Lower lobe of right lung (tissue), 2 donors: Measurements from ENCODE around the gene PLXNA4. TPM values are rescaled to one million over a fixed set of nuclear protein-coding genes. Genes with fewer than 3 reads are reported as not detected.
"Not testable (repeated sequence)": the region's sequence is repeated elsewhere in the genome, so short reads cannot be mapped to it uniquely, and the experiment has no call there.

Experiments used
- ATAC-seq, 2 donors: fragments of 200-7000 bp; cut with Tn5 transposase; one replicate each; pipeline ENCODE4 v1.9.1; 2020 to 2022; ENCODE audit warnings: mild to moderate bottlenecking in 2 of 2, moderate library complexity in 2 of 2
- DNase-seq: peaks from one replicate; pipeline ENCODE4 v3.0.0-alpha.2; 2020
- H3K27ac ChIP-seq: fragments of 200-600 bp; one replicate; pipeline ENCODE4 v1.8.0; 2022
- H3K27me3 ChIP-seq: fragments of 200-600 bp; one replicate; pipeline ENCODE4 v1.8.0; 2022; ENCODE audit warnings: low read depth
- H3K36me3 ChIP-seq: fragments of 200-600 bp; one replicate; pipeline ENCODE4 v1.8.0; 2022; ENCODE audit warnings: mild to moderate bottlenecking
- H3K4me1 ChIP-seq: fragments of 200-600 bp; one replicate; pipeline ENCODE4 v1.8.0; 2022
- H3K4me3 ChIP-seq: fragments of 200-600 bp; one replicate; pipeline ENCODE4 v1.8.0; 2022; ENCODE audit warnings: mild to moderate bottlenecking
- H3K9me3 ChIP-seq: fragments of 200-600 bp; one replicate; pipeline ENCODE4 v1.8.0; 2022
- intact Hi-C: fragments of 100-400 bp; cut with DNase I; formaldehyde crosslinking; loops from one replicate; pipeline ENCODE4 v1.11.0; 2022
- total RNA-seq: library from RNA; stranded (reverse); fragmentation: NEBNext Ultra II Directional; extraction: Animal tissue kit (Norgen Biotek cat#: 25700); gene quantifications from one replicate; pipeline ENCODE4 v1.2.1, GENCODE V29; 2021
- TF ChIP-seq, protein P1 (sequence below): fragments of 200-600 bp; IDR thresholded peaks from one replicate; pipeline ENCODE4 v1.8.0; 2022; ENCODE audit warnings: antibody characterized with exemption, mild to moderate bottlenecking
- donor health status: DM: no; HTN: yes; CAD: no; lungs with severe emphysema.

PLXNA4 gene
- total RNA-seq, 1 donor from 2014 or later, result 4.3 TPM

DNA sequence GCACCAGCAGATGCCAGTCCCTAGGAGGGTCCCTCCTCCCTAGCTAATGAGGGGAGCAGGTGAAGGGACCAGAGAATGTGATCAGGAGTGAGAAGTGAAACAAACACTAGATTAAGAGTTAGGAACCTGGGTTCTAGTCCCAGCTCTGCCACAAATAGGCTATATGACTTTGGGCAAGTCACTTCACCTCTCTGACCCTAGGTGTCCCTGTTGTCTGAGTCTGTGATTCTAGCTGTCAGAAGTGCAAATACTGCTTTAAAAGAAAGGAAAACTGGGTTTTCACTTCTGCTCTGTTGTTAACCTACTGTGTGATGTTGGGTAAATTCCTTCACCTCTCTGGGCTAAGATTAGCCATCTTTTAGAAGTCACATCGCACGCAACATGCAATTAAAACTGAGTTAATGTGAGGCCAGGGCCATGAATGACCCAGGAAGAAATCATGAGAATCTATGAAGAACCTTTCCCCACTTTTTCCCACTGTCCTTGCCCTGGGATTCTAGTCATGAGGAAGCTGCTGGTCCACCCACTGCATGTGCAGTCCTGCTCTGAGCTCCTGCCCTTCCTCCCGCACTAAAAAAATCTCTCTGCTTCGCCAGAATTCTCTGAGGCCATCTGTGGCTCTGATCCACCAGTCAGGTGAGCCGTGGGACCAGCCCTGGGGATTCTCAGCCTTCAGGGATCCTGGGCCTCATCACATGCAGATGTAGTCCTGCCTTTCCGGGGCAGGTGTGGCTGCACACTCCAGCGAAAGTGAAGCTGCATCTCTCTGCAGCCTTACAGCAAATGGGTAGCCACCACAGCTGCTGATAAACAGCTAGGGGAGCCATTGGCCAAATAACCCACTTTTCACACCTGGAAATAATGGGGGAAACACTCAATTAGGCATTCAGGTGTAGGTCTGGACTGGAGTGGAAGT, 181.7 kb downstream of the PLXNA4 start:
- TF ChIP-seq, protein P1, sequence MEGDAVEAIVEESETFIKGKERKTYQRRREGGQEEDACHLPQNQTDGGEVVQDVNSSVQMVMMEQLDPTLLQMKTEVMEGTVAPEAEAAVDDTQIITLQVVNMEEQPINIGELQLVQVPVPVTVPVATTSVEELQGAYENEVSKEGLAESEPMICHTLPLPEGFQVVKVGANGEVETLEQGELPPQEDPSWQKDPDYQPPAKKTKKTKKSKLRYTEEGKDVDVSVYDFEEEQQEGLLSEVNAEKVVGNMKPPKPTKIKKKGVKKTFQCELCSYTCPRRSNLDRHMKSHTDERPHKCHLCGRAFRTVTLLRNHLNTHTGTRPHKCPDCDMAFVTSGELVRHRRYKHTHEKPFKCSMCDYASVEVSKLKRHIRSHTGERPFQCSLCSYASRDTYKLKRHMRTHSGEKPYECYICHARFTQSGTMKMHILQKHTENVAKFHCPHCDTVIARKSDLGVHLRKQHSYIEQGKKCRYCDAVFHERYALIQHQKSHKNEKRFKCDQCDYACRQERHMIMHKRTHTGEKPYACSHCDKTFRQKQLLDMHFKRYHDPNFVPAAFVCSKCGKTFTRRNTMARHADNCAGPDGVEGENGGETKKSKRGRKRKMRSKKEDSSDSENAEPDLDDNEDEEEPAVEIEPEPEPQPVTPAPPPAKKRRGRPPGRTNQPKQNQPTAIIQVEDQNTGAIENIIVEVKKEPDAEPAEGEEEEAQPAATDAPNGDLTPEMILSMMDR, result peak; percentile 22
- DNase-seq, result no peak
- H3K9me3 ChIP-seq, result no peaks in the 10 kb centered on the region
- peak in 1 of 2 donors; percentile 25 for ATAC-seq
- H3K4me3 ChIP-seq, result no peak overlapping the region
- no peaks in the 10 kb centered on the region for H3K27me3 ChIP-seq
- H3K36me3 ChIP-seq, result no peaks in the 10 kb centered on the region
- peaks cover 6% of the 10 kb centered on the region for H3K4me1 ChIP-seq
- H3K27ac ChIP-seq, result no peak overlapping the region
- intact Hi-C loops, result no loop called here

DNA sequence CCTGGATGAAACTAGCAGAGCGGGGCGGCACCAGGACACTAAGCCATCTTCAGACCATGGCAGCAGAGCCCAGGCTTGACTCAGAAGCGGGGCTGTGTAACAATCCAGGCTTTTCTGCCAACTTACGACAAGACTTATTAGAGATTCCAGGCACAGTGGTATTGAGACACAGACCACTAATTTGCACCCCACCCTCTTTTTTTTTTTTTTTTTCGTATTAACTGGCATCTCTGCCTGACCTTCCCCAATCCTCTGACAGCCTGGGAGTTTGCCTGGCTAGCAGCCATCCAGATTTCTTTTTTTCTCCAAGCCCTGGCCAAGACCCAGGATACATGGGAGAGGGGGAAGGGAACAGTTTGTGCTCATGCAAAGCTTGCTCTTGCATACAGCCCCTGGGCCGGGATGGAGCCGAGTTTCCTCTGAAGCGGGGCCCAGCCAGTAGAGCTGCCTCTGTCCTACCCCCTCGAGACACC, 182.4 kb downstream of the PLXNA4 start:
- intact Hi-C loops, result no loop called here
- Histone ChIP-seq H3K4me1 (peaks cover 6% of the 10 kb centered on the region), H3K4me3 (no peak overlapping the region), H3K27me3 (no peaks in the 10 kb centered on the region), H3K27ac (no peak overlapping the region), H3K9me3 (no peaks in the 10 kb centered on the region), H3K36me3 (no peaks in the 10 kb centered on the region)
- DNase-seq (no peak), ATAC-seq (peak; percentile 16 to 48)
- TF ChIP-seq, protein P1, result no peak

DNA sequence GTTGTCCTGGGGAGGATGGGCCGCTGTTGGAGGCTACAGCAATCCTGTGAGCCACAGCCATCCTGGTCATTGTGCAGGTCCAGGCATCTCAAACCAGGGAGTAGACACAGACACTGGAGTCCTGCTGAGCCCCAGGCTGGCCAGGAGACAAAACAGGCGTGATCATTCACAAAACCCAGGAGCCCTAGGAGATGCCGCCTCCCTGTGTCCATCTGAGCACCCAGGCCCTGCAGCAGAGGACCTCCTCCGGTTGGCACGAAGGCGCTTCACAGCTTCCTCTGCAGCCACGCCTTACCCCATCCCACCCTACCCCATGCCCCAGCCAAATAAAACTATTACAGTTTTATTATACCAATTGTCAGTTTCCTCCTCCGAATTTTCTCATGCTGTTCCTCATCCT, 183.6 kb downstream of the PLXNA4 start:
- intact Hi-C loops, result no loop called here
- H3K4me1 ChIP-seq, result peaks cover 6% of the 10 kb centered on the region
- ATAC-seq, result no peak

DNA sequence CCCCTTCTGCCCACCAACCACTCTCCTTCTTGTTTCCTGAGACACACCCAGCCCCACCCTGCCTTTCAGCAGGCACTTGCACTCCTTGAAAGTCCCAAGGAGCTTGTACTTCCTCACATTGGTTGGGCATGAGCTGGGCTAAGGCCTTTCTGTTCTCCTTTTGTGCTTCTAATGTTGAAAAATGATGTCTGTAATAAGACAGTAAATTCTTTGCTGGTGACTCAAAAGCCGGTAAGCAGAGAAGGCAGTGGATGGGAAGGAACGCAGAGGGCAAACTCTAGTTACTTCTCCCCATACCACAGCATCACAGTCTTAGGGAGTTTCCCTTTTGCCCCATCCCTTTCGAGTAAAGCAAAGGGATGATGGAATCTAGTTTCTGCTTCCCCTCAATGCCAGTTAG, 185.6 kb downstream of the PLXNA4 start:
- Histone ChIP-seq H3K9me3 (no peaks in the 10 kb centered on the region), H3K27me3 (no peaks in the 10 kb centered on the region), H3K36me3 (no peaks in the 10 kb centered on the region), H3K4me1 (peaks cover 16% of the 10 kb centered on the region), H3K27ac (no peak overlapping the region), H3K4me3 (no peak overlapping the region)
- intact Hi-C loops, result no loop called here
- DNase-seq (no peak), ATAC-seq (peak in 1 of 2 donors; percentile 27)
- TF ChIP-seq, protein P1, result no peak

More for the DNA sequence above, 183.6 kb downstream of the PLXNA4 start:
- TF ChIP-seq, protein P1, result no peak
- DNase-seq, result no peak
- Histone ChIP-seq H3K4me3 (no peak overlapping the region), H3K36me3 (no peaks in the 10 kb centered on the region), H3K27me3 (no peaks in the 10 kb centered on the region), H3K9me3 (no peaks in the 10 kb centered on the region), H3K27ac (no peak overlapping the region)

DNA sequence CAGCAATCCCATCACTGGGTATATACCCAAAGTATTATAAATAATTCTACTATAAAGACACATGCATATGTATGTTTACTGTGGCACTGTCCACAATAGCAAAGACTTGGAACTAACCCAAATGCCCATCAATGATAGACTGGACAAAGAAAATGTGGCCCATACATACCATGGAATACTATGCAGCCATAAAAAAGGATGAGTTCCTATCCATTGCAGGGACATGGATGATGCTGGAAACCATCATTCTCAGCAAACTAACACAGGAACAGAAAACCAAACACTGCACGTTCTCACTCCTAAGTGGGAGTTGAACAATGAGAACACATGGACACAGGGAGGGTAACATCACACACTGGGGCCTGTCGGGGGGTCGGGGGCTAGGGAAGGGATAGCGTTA, 186.2 kb downstream of the PLXNA4 start:
- ATAC-seq, H3K27me3 ChIP-seq, intact Hi-C loops: not testable (repeated sequence)

DNA sequence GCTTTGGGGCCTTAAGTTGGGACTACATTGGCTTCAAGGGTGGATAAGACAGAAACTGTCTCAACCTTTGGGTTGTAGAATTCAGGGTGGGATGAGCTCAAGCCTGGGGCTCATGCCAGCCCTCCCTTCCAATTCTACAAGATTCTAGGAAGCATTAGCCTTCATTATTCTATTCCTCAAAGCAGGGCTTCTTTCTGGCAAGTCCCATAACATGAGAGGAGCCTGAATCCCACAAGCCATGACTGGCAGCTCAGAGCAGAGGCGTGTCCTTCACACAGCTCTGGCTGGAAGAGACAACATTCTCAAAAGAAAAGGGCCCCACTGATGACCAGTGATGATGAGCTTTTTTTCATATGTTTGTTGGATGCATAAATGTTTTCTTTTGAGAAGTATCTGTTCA, 187.6 kb downstream of the PLXNA4 start:
- intact Hi-C loops, result no loop called here

More for the DNA sequence above, 186.2 kb downstream of the PLXNA4 start:
- not testable (repeated sequence) for H3K9me3 ChIP-seq, DNase-seq, H3K4me3 ChIP-seq, H3K36me3 ChIP-seq, H3K27ac ChIP-seq
- H3K4me1 ChIP-seq, result peaks cover 16% of the 10 kb centered on the region

More for the DNA sequence above, 187.6 kb downstream of the PLXNA4 start:
- no peak overlapping the region for H3K27ac ChIP-seq
- H3K9me3 ChIP-seq, result no peaks in the 10 kb centered on the region
- DNase-seq, result no peak
- H3K36me3 ChIP-seq, result no peaks in the 10 kb centered on the region
- H3K4me1 ChIP-seq, result peaks cover 16% of the 10 kb centered on the region
- H3K27me3 ChIP-seq, result no peaks in the 10 kb centered on the region
- ATAC-seq, result no peak
- TF ChIP-seq, protein P1, result no peak
- H3K4me3 ChIP-seq, result no peak overlapping the region
